Natural killer cell (primary cell): ENCODE results near the gene PHC1. TPM values are rescaled to one million over a fixed set of nuclear protein-coding genes. Genes with fewer than 3 reads are reported as not detected.

ENCODE experiments used
- ATAC-seq, 3 donors: fragments of 150-1000 bp in 2 of 3; fragments of 200-7000 bp in 1 of 3; cut with Tn5 transposase; 1 replicate in 1 of 3; 2 replicates in 2 of 3; pipeline ENCODE4 v1.10.0; 2021; ENCODE audit warnings: mild to moderate bottlenecking in 2 of 3, moderate library complexity in 2 of 3
- DNase-seq, 2 donors: peaks; one replicate each; pipeline versions ENCODE4 v3.0.0 to v3.0.0-alpha.2; 2013 to 2021; ENCODE audit warnings: mixed read lengths in 1 of 2
- H3K27ac ChIP-seq: one replicate; pipeline ENCODE4 v1.5.1; 2013; ENCODE audit warnings: mild to moderate bottlenecking, low read length
- H3K27me3 ChIP-seq: one replicate; pipeline ENCODE4 v1.6.1; 2013; ENCODE audit warnings: low read length; ENCODE audit not compliant: control insufficient read depth, insufficient read depth
- H3K36me3 ChIP-seq: one replicate; pipeline ENCODE4 v1.6.1; 2013; ENCODE audit warnings: low read length; ENCODE audit not compliant: control insufficient read depth, insufficient read depth
- H3K4me1 ChIP-seq: one replicate; pipeline ENCODE4 v1.6.1; 2013; ENCODE audit warnings: low read length; ENCODE audit not compliant: control insufficient read depth, insufficient read depth
- H3K4me3 ChIP-seq: one replicate; pipeline ENCODE4 v1.5.1; 2013; ENCODE audit warnings: low read length
- H3K9me3 ChIP-seq: one replicate; pipeline ENCODE4 v1.6.1; 2013; ENCODE audit warnings: low read length; ENCODE audit not compliant: control insufficient read depth, insufficient read depth
- H3K27ac Mint-ChIP-seq, 2 donors: one replicate each; pipeline ENCODE4 v1.8.0; 2022; ENCODE audit warnings: mild to moderate bottlenecking in 2 of 2, mixed read lengths in 2 of 2, moderate library complexity in 1 of 2
- H3K27me3 Mint-ChIP-seq, 2 donors: one replicate each; pipeline ENCODE4 v1.8.0; 2022; ENCODE audit warnings: low read depth in 2 of 2, mixed read lengths in 2 of 2
- H3K36me3 Mint-ChIP-seq: one replicate; pipeline ENCODE4 v1.8.0; 2022; ENCODE audit warnings: mixed read lengths
- H3K4me1 Mint-ChIP-seq, 2 donors: one replicate each; pipeline ENCODE4 v1.8.0; 2022; ENCODE audit warnings: mixed read lengths in 2 of 2
- H3K4me3 Mint-ChIP-seq: one replicate; pipeline ENCODE4 v1.8.0; 2022; ENCODE audit warnings: mild to moderate bottlenecking, moderate library complexity, mixed read lengths
- H3K9me3 Mint-ChIP-seq, 2 donors: one replicate each; pipeline ENCODE4 v1.8.0; 2022; ENCODE audit warnings: mixed read lengths in 2 of 2
- CTCF ChIP-seq: fragments of 200-600 bp; IDR thresholded peaks from one replicate; pipeline ENCODE4 v1.8.0; 2022; ENCODE audit warnings: antibody characterized with exemption
- WGBS: methylation state at CpG from one replicate; pipeline ENCODE4 v1.1.7; 2013; ENCODE audit warnings: missing lambda C conversion rate; ENCODE audit not compliant: insufficient coverage; 5-methylcytosine and 5-hydroxymethylcytosine counted together
- intact Hi-C: fragments of 100-400 bp; cut with micrococcal nuclease; formaldehyde crosslinking; loops from one replicate; pipeline ENCODE4 v1.14.2; 2022
- total RNA-seq, 4 donors: library from RNA; stranded (reverse); fragments of 120-200 nt in 1 of 4; gene quantifications; one replicate each; pipeline versions ENCODE4 v1.2.3 to v1.2.4, GENCODE V29; 2013 to 2022

The PHC1 gene
- total RNA-seq, 3 donors from 2014 or later (not counting 1 experiment from before 2014, with no cell fraction given) = 37.8 to 39.6 (median 38.6) TPM

- no peaks in the 10 kb centered on the region for H3K4me1 ChIP-seq
- Mint-ChIP-seq H3K9me3 (peaks cover 7 to 8% of the 10 kb centered on the region in 2 donors), H3K36me3 (peaks cover 6% of the 10 kb centered on the region), H3K27me3 (no peaks in the 10 kb centered on the region), H3K4me1 (peaks cover 13 to 22% of the 10 kb centered on the region in 2 donors), H3K4me3 (no peak overlapping the region), H3K27ac (no peak overlapping the region)
- no peak for DNase-seq
- no peak for TF ChIP-seq CTCF
- H3K27me3 ChIP-seq = no peaks in the 10 kb centered on the region
- ATAC-seq = no peak
- intact Hi-C loops = no loop called here
- no peak overlapping the region for H3K4me3 ChIP-seq
- H3K27ac ChIP-seq = no peak overlapping the region
- H3K36me3 ChIP-seq = no peaks in the 10 kb centered on the region
- H3K9me3 ChIP-seq = peaks cover 9% of the 10 kb centered on the region
These were observed 54.5 kb downstream of the PHC1 start for GRCh38 chr12:8968761-8969160.

GRCh38 chr12:8969861-8970411, 55.6 kb downstream of the PHC1 start:
- DNase-seq = no peak
- 40% methylated on average over 1 of the region's 2 CpGs for WGBS
- peak overlapping the region; percentile 47 for H3K27ac ChIP-seq
- no peak overlapping the region for H3K4me3 ChIP-seq
- H3K4me3 Mint-ChIP-seq = no peak overlapping the region
- peak overlapping the region; percentile 54 to 73 for H3K27ac Mint-ChIP-seq
- no peaks in the 10 kb centered on the region for H3K27me3 ChIP-seq
- H3K36me3 ChIP-seq = no peaks in the 10 kb centered on the region
- H3K9me3 Mint-ChIP-seq = peaks cover 2 to 7% of the 10 kb centered on the region in 2 donors
- no peaks in the 10 kb centered on the region for H3K4me1 ChIP-seq
- intact Hi-C loops = no loop called here
- H3K27me3 Mint-ChIP-seq = no peaks in the 10 kb centered on the region
- peaks cover 7 to 16% of the 10 kb centered on the region in 2 donors for H3K4me1 Mint-ChIP-seq
- no peak for TF ChIP-seq CTCF
- ATAC-seq = no peak
- no peaks in the 10 kb centered on the region for H3K36me3 Mint-ChIP-seq
- peaks cover 9% of the 10 kb centered on the region for H3K9me3 ChIP-seq

GRCh38 chr12:8970432-8970831, 56.1 kb downstream of the PHC1 start:
- no peak overlapping the region for H3K4me3 ChIP-seq
- peak overlapping the region; percentile 47 for H3K27ac ChIP-seq
- no peak for ATAC-seq
- Mint-ChIP-seq H3K36me3 (no peaks in the 10 kb centered on the region), H3K27ac (peak overlapping the region; percentile 54 to 73), H3K9me3 (peaks cover 2 to 7% of the 10 kb centered on the region in 2 donors), H3K4me1 (peaks cover 7 to 18% of the 10 kb centered on the region in 2 donors), H3K27me3 (no peaks in the 10 kb centered on the region), H3K4me3 (no peak overlapping the region)
- H3K9me3 ChIP-seq = peaks cover 9% of the 10 kb centered on the region
- no peaks in the 10 kb centered on the region for H3K4me1 ChIP-seq
- intact Hi-C loops = no loop called here
- H3K27me3 ChIP-seq = no peaks in the 10 kb centered on the region
- no peak for TF ChIP-seq CTCF
- 100% methylated on average over 1 of the region's 1 CpG for WGBS
- no peak for DNase-seq
- H3K36me3 ChIP-seq = no peaks in the 10 kb centered on the region

GRCh38 chr12:8980137-8980536, 65.8 kb downstream of the PHC1 start:
- WGBS = 98% methylated on average over 3 of the region's 3 CpGs
- H3K27me3 ChIP-seq = no peaks in the 10 kb centered on the region
- peaks cover 14% of the 10 kb centered on the region for H3K36me3 Mint-ChIP-seq
- no peaks in the 10 kb centered on the region for H3K27me3 Mint-ChIP-seq
- H3K27ac Mint-ChIP-seq = no peak overlapping the region
- H3K4me3 Mint-ChIP-seq = no peak overlapping the region
- peaks cover 13% of the 10 kb centered on the region for H3K9me3 ChIP-seq
- intact Hi-C loops = no loop called here
- H3K4me3 ChIP-seq = no peak overlapping the region
- no peak overlapping the region for H3K27ac ChIP-seq
- H3K36me3 ChIP-seq = no peaks in the 10 kb centered on the region
- no peak for TF ChIP-seq CTCF
- ATAC-seq (no peak), DNase-seq (no peak)
- H3K4me1 ChIP-seq = peaks cover 5% of the 10 kb centered on the region
- peaks cover 15 to 30% of the 10 kb centered on the region in 2 donors for H3K4me1 Mint-ChIP-seq
- peaks cover 3 to 11% of the 10 kb centered on the region in 2 donors for H3K9me3 Mint-ChIP-seq
